UCSD-AML1 (cell line): ENCODE measurements around the gene NELL2.

Experiments used
- DNase-seq: peaks from one replicate; lab custom pipeline; 2025; ENCODE audit not compliant: unreplicated experiment; lab: John Stamatoyannopoulos, UW

NELL2 gene

GRCh38 chr12:44627387-44628166 lies 248.5 kb downstream of the NELL2 start:
- no peak for DNase-seq

GRCh38 chr12:44626883-44627282 lies 249.2 kb downstream of the NELL2 start:
- DNase-seq, result no peak

- no peak for DNase-seq
Observed at GRCh38 chr12:44618946-44619345, 257.2 kb downstream of the NELL2 start.

GRCh38 chr12:44616402-44616801 lies 259.7 kb downstream of the NELL2 start:
- DNase-seq, result no peak

- no peak for DNase-seq
Observed at GRCh38 chr12:44611538-44611937, 264.6 kb downstream of the NELL2 start.

- DNase-seq, result no peak
Observed at GRCh38 chr12:44603701-44604100, 272.4 kb downstream of the NELL2 start.

GRCh38 chr12:44592626-44593025 lies 283.5 kb downstream of the NELL2 start:
- no peak for DNase-seq

- no peak for DNase-seq
Observed at GRCh38 chr12:44589697-44590096, 286.4 kb downstream of the NELL2 start.

GRCh38 chr12:44588651-44589050 lies 287.5 kb downstream of the NELL2 start:
- no peak for DNase-seq

- DNase-seq, result no peak
Observed at GRCh38 chr12:44584625-44585024, 291.5 kb downstream of the NELL2 start.

- no peak for DNase-seq
Observed at GRCh38 chr12:44582521-44582920, 293.6 kb downstream of the NELL2 start.

- DNase-seq, result no peak
Observed at GRCh38 chr12:44581642-44582242, 294.4 kb downstream of the NELL2 start.

- DNase-seq, result no peak
Observed at GRCh38 chr12:44574586-44574985, 301.5 kb downstream of the NELL2 start.

- no peak for DNase-seq
Observed at GRCh38 chr12:44573723-44574122, 302.4 kb downstream of the NELL2 start.

- no peak for DNase-seq
Observed at GRCh38 chr12:44571006-44571550, 305.0 kb downstream of the NELL2 start.

- no peak for DNase-seq
Observed at GRCh38 chr12:44570036-44570583, 306.0 kb downstream of the NELL2 start.

- no peak for DNase-seq
Observed at GRCh38 chr12:44565163-44565562, 311.0 kb downstream of the NELL2 start.

- DNase-seq, result no peak
Observed at GRCh38 chr12:44563486-44563885, 312.6 kb downstream of the NELL2 start.

- no peak for DNase-seq
Observed at GRCh38 chr12:44558340-44559100, 317.6 kb downstream of the NELL2 start.

- DNase-seq, result no peak
Observed at GRCh38 chr12:44555454-44555853, 320.7 kb downstream of the NELL2 start.

GRCh38 chr12:44551631-44552030 lies 324.5 kb downstream of the NELL2 start:
- DNase-seq, result no peak
